WTC11 (cell line): Measurements from ENCODE around the gene ZMAT2. TPM values are rescaled to one million over a fixed set of nuclear protein-coding genes. Genes with fewer than 3 reads are reported as not detected.

Experiments used
- ATF6 ChIP-seq: sonication (generic); formaldehyde crosslinking; IDR thresholded peaks from 2 replicates; pipeline ENCODE4 v1.8.1; 2023; ENCODE audit warnings: mild to moderate bottlenecking, missing genetic modification reagents
- EMX1 ChIP-seq: fragments of 250-450 bp; sonication (Bioruptor Pico); IDR thresholded peaks from 2 replicates; pipeline ENCODE4 v1.8.0; 2021; ENCODE audit warnings: mild to moderate bottlenecking
- NR2C2 ChIP-seq: sonication (generic); formaldehyde crosslinking; IDR thresholded peaks from 2 replicates; pipeline ENCODE4 v1.8.0; 2022; ENCODE audit warnings: mild to moderate bottlenecking, missing genetic modification reagents
- OVOL2 ChIP-seq: fragments of 250-450 bp; sonication (Bioruptor Pico); IDR thresholded peaks from 2 replicates; pipeline ENCODE4 v1.9.0; 2021; ENCODE audit warnings: mild to moderate bottlenecking, borderline replicate concordance
- PREB ChIP-seq: sonication (generic); formaldehyde crosslinking; IDR thresholded peaks from 2 replicates; pipeline ENCODE4 v1.8.1; 2022; ENCODE audit warnings: mild to moderate bottlenecking, missing genetic modification reagents, moderate library complexity, borderline replicate concordance
- SMAD4 ChIP-seq: sonication (generic); formaldehyde crosslinking; IDR thresholded peaks from 2 replicates; pipeline ENCODE4 v1.8.0; 2022; ENCODE audit warnings: mild to moderate bottlenecking, missing genetic modification reagents
- SP1 ChIP-seq: sonication (generic); formaldehyde crosslinking; conservative IDR thresholded peaks from 2 replicates; pipeline ENCODE4 v1.8.1; 2022; ENCODE audit warnings: missing genetic modification reagents
- STAT6 ChIP-seq: sonication (generic); formaldehyde crosslinking; conservative IDR thresholded peaks from 2 replicates; pipeline ENCODE4 v1.8.1; 2023; ENCODE audit warnings: mild to moderate bottlenecking, low read depth, missing genetic modification reagents, moderate library complexity
- TP53 ChIP-seq: sonication (generic); formaldehyde crosslinking; IDR thresholded peaks from 2 replicates; pipeline ENCODE4 v1.8.1; 2023; ENCODE audit warnings: mild to moderate bottlenecking, missing genetic modification reagents
- USF1 ChIP-seq: sonication (generic); formaldehyde crosslinking; IDR thresholded peaks from 2 replicates; pipeline ENCODE4 v1.8.0; 2022; ENCODE audit warnings: mild to moderate bottlenecking, missing genetic modification reagents
- ZNF281 ChIP-seq: sonication (generic); formaldehyde crosslinking; IDR thresholded peaks from 2 replicates; pipeline ENCODE4 v1.8.0; 2023; ENCODE audit warnings: mild to moderate bottlenecking, missing genetic modification reagents
- ZNF396 ChIP-seq: fragments of 250-450 bp; sonication (Bioruptor Pico); IDR thresholded peaks from 2 replicates; pipeline ENCODE4 v1.8.0; 2021; ENCODE audit warnings: mild to moderate bottlenecking, moderate library complexity, borderline replicate concordance
- ZNF416 ChIP-seq: fragments of 250-450 bp; sonication (Bioruptor Pico); IDR thresholded peaks from 2 replicates; pipeline ENCODE4 v1.9.0; 2021; ENCODE audit warnings: mild to moderate bottlenecking, inconsistent platforms
- total RNA-seq: library from RNA; stranded (reverse); gene quantifications from 3 replicates; pipeline ENCODE4 v1.2.3, GENCODE V29; 2021
- TF ChIP-seq, protein P1 (sequence below): sonication (generic); formaldehyde crosslinking; IDR thresholded peaks from 2 replicates; pipeline ENCODE4 v1.8.1; 2023; ENCODE audit warnings: mild to moderate bottlenecking, missing genetic modification reagents, moderate library complexity
- TF ChIP-seq, protein P2 (sequence below): fragments of 200-600 bp; IDR thresholded peaks from 2 replicates; pipeline ENCODE4 v1.8.0; 2022; ENCODE audit warnings: antibody characterized with exemption
- TF ChIP-seq, protein P3 (sequence below): fragments of 250-450 bp; sonication (Bioruptor Pico); IDR thresholded peaks from 2 replicates; pipeline ENCODE4 v1.9.0; 2021; ENCODE audit warnings: mild to moderate bottlenecking

The ZMAT2 gene
- total RNA-seq, 1 experiment from 2014 or later, result 57.2 TPM

DNA sequence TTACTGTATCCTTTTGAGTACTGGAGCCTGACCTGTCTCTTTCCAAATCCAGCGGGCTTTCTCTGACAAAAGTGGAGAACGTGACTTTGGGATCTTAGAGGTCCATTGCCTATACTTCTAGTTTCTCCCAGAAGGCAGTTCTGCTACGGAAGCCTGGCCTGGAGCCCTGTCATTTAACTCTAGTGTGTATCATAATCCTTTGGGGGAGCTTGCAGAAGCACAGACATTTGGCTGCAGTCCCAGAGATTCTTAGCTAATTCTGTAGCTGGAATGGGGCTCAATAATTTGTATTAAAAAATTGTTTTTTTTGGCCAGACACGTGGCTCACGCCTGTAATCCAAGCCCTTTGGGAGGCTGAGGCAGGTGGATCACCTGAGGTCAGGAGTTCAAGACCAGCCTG is 6.0 kb upstream of the ZMAT2 start (continued):
- no peak for TF ChIP-seq STAT6 (CRISPR knock-in tag)
- TF ChIP-seq ATF6, result no peak
- TF ChIP-seq USF1 (CRISPR knock-in tag), result no peak
- TF ChIP-seq, protein P1, sequence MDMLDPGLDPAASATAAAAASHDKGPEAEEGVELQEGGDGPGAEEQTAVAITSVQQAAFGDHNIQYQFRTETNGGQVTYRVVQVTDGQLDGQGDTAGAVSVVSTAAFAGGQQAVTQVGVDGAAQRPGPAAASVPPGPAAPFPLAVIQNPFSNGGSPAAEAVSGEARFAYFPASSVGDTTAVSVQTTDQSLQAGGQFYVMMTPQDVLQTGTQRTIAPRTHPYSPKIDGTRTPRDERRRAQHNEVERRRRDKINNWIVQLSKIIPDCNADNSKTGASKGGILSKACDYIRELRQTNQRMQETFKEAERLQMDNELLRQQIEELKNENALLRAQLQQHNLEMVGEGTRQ, result no peak
- no peak for TF ChIP-seq EMX1 (CRISPR knock-in tag)
- TF ChIP-seq, protein P2, sequence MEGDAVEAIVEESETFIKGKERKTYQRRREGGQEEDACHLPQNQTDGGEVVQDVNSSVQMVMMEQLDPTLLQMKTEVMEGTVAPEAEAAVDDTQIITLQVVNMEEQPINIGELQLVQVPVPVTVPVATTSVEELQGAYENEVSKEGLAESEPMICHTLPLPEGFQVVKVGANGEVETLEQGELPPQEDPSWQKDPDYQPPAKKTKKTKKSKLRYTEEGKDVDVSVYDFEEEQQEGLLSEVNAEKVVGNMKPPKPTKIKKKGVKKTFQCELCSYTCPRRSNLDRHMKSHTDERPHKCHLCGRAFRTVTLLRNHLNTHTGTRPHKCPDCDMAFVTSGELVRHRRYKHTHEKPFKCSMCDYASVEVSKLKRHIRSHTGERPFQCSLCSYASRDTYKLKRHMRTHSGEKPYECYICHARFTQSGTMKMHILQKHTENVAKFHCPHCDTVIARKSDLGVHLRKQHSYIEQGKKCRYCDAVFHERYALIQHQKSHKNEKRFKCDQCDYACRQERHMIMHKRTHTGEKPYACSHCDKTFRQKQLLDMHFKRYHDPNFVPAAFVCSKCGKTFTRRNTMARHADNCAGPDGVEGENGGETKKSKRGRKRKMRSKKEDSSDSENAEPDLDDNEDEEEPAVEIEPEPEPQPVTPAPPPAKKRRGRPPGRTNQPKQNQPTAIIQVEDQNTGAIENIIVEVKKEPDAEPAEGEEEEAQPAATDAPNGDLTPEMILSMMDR, result no peak
- no peak for TF ChIP-seq PREB (CRISPR knock-in tag)
- no peak for TF ChIP-seq ZNF416
- TF ChIP-seq ZNF281 (CRISPR knock-in tag), result no peak
- TF ChIP-seq SMAD4 (CRISPR knock-in tag), result no peak
- no peak for TF ChIP-seq NR2C2 (CRISPR knock-in tag)
- TF ChIP-seq TP53, result no peak
- TF ChIP-seq OVOL2, result no peak
- TF ChIP-seq ZNF396, result no peak
- no peak for TF ChIP-seq SP1 (CRISPR knock-in tag)
- TF ChIP-seq, protein P3, sequence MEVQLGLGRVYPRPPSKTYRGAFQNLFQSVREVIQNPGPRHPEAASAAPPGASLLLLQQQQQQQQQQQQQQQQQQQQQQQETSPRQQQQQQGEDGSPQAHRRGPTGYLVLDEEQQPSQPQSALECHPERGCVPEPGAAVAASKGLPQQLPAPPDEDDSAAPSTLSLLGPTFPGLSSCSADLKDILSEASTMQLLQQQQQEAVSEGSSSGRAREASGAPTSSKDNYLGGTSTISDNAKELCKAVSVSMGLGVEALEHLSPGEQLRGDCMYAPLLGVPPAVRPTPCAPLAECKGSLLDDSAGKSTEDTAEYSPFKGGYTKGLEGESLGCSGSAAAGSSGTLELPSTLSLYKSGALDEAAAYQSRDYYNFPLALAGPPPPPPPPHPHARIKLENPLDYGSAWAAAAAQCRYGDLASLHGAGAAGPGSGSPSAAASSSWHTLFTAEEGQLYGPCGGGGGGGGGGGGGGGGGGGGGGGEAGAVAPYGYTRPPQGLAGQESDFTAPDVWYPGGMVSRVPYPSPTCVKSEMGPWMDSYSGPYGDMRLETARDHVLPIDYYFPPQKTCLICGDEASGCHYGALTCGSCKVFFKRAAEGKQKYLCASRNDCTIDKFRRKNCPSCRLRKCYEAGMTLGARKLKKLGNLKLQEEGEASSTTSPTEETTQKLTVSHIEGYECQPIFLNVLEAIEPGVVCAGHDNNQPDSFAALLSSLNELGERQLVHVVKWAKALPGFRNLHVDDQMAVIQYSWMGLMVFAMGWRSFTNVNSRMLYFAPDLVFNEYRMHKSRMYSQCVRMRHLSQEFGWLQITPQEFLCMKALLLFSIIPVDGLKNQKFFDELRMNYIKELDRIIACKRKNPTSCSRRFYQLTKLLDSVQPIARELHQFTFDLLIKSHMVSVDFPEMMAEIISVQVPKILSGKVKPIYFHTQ (CRISPR knock-in tag), result no peak
